Caco-2 (cell line): ENCODE measurements around the gene MGAT4A. TPM values are rescaled to one million over a fixed set of nuclear protein-coding genes. Genes with fewer than 3 reads are reported as not detected.

Experiments used
- BruUV-seq: library from RNA; stranded (reverse); fragments of 400-500 nt; replicated peaks from 2 replicates; lab custom pipeline; 2021; lab: Mats Ljungman, UMichigan
- CTCF ChIA-PET: fragments of 300-600 bp; sonication (Branson Sonifier 250); formaldehyde crosslinking; loops from one replicate; lab custom pipeline; 2022; ENCODE audit warnings: antibody characterized with exemption; lab: Charles Lee
- POLR2A ChIA-PET: fragments of 300-600 bp; sonication (Branson Sonifier 250); formaldehyde crosslinking; loops from one replicate; lab custom pipeline; 2022; ENCODE audit warnings: antibody characterized with exemption; lab: Charles Lee
- DNase-seq, 2 experiments: peaks; one replicate each; pipeline versions ENCODE4 v3.0.0 to v3.0.0-alpha.2; 2020 to 2022
- H3K27me3 ChIP-seq: replicated peaks from 2 replicates; pipeline ENCODE4 v1.6.0; 2011; ENCODE audit warnings: low read length; ENCODE audit not compliant: control insufficient read depth, insufficient read depth
- H3K36me3 ChIP-seq: 2 replicates; pipeline ENCODE4 v1.5.1; 2011; ENCODE audit warnings: low read length; ENCODE audit not compliant: control insufficient read depth, insufficient read depth
- H3K4me1 ChIP-seq: fragments of 250-450 bp; sonication (Bioruptor Pico); 2 replicates; pipeline ENCODE4 v1.5.1; 2020; ENCODE audit warnings: mild to moderate bottlenecking
- H3K4me3 ChIP-seq: 2 replicates; pipeline ENCODE4 v1.5.1; 2011; ENCODE audit warnings: low read depth, mild to moderate bottlenecking, control low read depth, low read length
- H3K9me3 ChIP-seq: fragments of 250-450 bp; sonication (Bioruptor Pico); 2 replicates; pipeline ENCODE4 v1.5.1; 2020; ENCODE audit warnings: mild to moderate bottlenecking, moderate library complexity
- H3K27ac Mint-ChIP-seq: one replicate; pipeline ENCODE4 v1.8.0; 2022; ENCODE audit warnings: mixed read lengths; ENCODE audit not compliant: unreplicated experiment
- H3K27me3 Mint-ChIP-seq: one replicate; pipeline ENCODE4 v1.8.0; 2022; ENCODE audit warnings: mixed read lengths; ENCODE audit not compliant: insufficient read depth, unreplicated experiment
- H3K36me3 Mint-ChIP-seq: one replicate; pipeline ENCODE4 v1.8.0; 2022; ENCODE audit warnings: mild to moderate bottlenecking, mixed read lengths; ENCODE audit not compliant: insufficient read depth, unreplicated experiment
- H3K4me1 Mint-ChIP-seq: one replicate; pipeline ENCODE4 v1.8.0; 2022; ENCODE audit warnings: low read depth, mixed read lengths; ENCODE audit not compliant: unreplicated experiment
- H3K4me3 Mint-ChIP-seq: one replicate; pipeline ENCODE4 v1.8.0; 2022; ENCODE audit warnings: mild to moderate bottlenecking, moderate library complexity, mixed read lengths; ENCODE audit not compliant: unreplicated experiment
- H3K9me3 Mint-ChIP-seq: one replicate; pipeline ENCODE4 v1.8.0; 2022; ENCODE audit warnings: mixed read lengths; ENCODE audit not compliant: unreplicated experiment
- intact Hi-C: fragments of 100-400 bp; cut with micrococcal nuclease; formaldehyde crosslinking; loops from one replicate; pipeline ENCODE4 v1.10.0; 2022; ENCODE audit not compliant: unreplicated experiment
- total RNA-seq: library from RNA; stranded (reverse); gene quantifications from 2 replicates; pipeline ENCODE4 v1.2.3, GENCODE V29; 2022
- TF ChIP-seq, protein P1 (sequence below), 2 experiments: fragments of 200-600 bp in 1 of 2; IDR thresholded peaks; 1 replicate in 1 of 2; 2 replicates in 1 of 2; pipeline versions ENCODE4 v1.5.1 to v1.8.0; 2011 to 2022; ENCODE audit warnings: antibody characterized with exemption in 1 of 2, control low read depth in 1 of 2, inconsistent platforms in 1 of 2, low read depth in 1 of 2, low read length in 1 of 2, mild to moderate bottlenecking in 1 of 2, moderate library complexity in 1 of 2; ENCODE audit not compliant: insufficient read depth in 1 of 2, severe bottlenecking in 1 of 2, unreplicated experiment in 1 of 2

MGAT4A gene
- total RNA-seq, 1 experiment from 2014 or later, result 63.7 TPM

- peaks cover 27% of the 10 kb centered on the region for H3K4me1 ChIP-seq
- no peaks in the 10 kb centered on the region for H3K9me3 ChIP-seq
- no peak for DNase-seq
- BruUV-seq, result no TSS peak
- no peaks in the 10 kb centered on the region for H3K36me3 ChIP-seq
- H3K4me1 Mint-ChIP-seq, result peaks cover 48% of the 10 kb centered on the region
- ChIA-PET CTCF (interaction anchor here (1.1 kb wide), 1 partner anchor 25 kb away, joined by 3 read pairs; no protein-coding TSS in a partner anchor), POLR2A (no interaction called here)
- no peaks in the 10 kb centered on the region for H3K9me3 Mint-ChIP-seq
- intact Hi-C loops, result no loop called here
- no peaks in the 10 kb centered on the region for H3K27me3 Mint-ChIP-seq
- TF ChIP-seq, protein P1, sequence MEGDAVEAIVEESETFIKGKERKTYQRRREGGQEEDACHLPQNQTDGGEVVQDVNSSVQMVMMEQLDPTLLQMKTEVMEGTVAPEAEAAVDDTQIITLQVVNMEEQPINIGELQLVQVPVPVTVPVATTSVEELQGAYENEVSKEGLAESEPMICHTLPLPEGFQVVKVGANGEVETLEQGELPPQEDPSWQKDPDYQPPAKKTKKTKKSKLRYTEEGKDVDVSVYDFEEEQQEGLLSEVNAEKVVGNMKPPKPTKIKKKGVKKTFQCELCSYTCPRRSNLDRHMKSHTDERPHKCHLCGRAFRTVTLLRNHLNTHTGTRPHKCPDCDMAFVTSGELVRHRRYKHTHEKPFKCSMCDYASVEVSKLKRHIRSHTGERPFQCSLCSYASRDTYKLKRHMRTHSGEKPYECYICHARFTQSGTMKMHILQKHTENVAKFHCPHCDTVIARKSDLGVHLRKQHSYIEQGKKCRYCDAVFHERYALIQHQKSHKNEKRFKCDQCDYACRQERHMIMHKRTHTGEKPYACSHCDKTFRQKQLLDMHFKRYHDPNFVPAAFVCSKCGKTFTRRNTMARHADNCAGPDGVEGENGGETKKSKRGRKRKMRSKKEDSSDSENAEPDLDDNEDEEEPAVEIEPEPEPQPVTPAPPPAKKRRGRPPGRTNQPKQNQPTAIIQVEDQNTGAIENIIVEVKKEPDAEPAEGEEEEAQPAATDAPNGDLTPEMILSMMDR (IDR thresholded peaks at IDR 0.05; ENCODE audit: insufficient read depth in 1 of 2, low read depth in 1 of 2, low read length in 1 of 2, severe bottlenecking in 1 of 2, unreplicated experiment in 1 of 2), result no peak
- H3K4me3 Mint-ChIP-seq, result no peak overlapping the region
- H3K4me3 ChIP-seq, result no peak overlapping the region
- no peaks in the 10 kb centered on the region for H3K27me3 ChIP-seq
- H3K36me3 Mint-ChIP-seq, result peaks cover 6% of the 10 kb centered on the region
- no peak overlapping the region for H3K27ac Mint-ChIP-seq
Measured at GRCh38 chr2:98771264-98771663, 40.3 kb upstream of the MGAT4A start.

GRCh38 chr2:98769784-98770183 lies 38.9 kb upstream of the MGAT4A start:
- Mint-ChIP-seq H3K9me3 (no peaks in the 10 kb centered on the region), H3K27me3 (no peaks in the 10 kb centered on the region), H3K36me3 (peaks cover 9% of the 10 kb centered on the region), H3K4me3 (peak overlapping the region; percentile 4), H3K4me1 (peaks cover 56% of the 10 kb centered on the region), H3K27ac (peak overlapping the region; percentile 26)
- Histone ChIP-seq H3K27me3 (no peaks in the 10 kb centered on the region), H3K4me3 (no peak overlapping the region), H3K36me3 (no peaks in the 10 kb centered on the region), H3K4me1 (peaks cover 40% of the 10 kb centered on the region), H3K9me3 (no peaks in the 10 kb centered on the region)
- intact Hi-C loops, result no loop called here
- no TSS peak for BruUV-seq
- no peak for DNase-seq
- POLR2A ChIA-PET, result no interaction called here
- TF ChIP-seq, protein P1 (IDR thresholded peaks at IDR 0.05; ENCODE audit: insufficient read depth in 1 of 2, low read depth in 1 of 2, low read length in 1 of 2, severe bottlenecking in 1 of 2, unreplicated experiment in 1 of 2), result no peak
- CTCF ChIA-PET, result no interaction called here

GRCh38 chr2:98769114-98769476 lies 38.2 kb upstream of the MGAT4A start:
- no TSS peak for BruUV-seq
- no peak overlapping the region for H3K4me3 ChIP-seq
- CTCF ChIA-PET, result no interaction called here
- DNase-seq, result no peak
- H3K36me3 Mint-ChIP-seq, result peaks cover 9% of the 10 kb centered on the region
- no peak overlapping the region for H3K27ac Mint-ChIP-seq
- TF ChIP-seq, protein P1 (IDR thresholded peaks at IDR 0.05; ENCODE audit: insufficient read depth in 1 of 2, low read depth in 1 of 2, low read length in 1 of 2, severe bottlenecking in 1 of 2, unreplicated experiment in 1 of 2), result no peak
- H3K27me3 Mint-ChIP-seq, result no peaks in the 10 kb centered on the region
- intact Hi-C loops, result no loop called here
- POLR2A ChIA-PET, result no interaction called here
- no peaks in the 10 kb centered on the region for H3K9me3 ChIP-seq
- H3K4me1 ChIP-seq, result peaks cover 47% of the 10 kb centered on the region
- H3K9me3 Mint-ChIP-seq, result no peaks in the 10 kb centered on the region
- H3K36me3 ChIP-seq, result no peaks in the 10 kb centered on the region
- H3K4me3 Mint-ChIP-seq, result no peak overlapping the region
- no peaks in the 10 kb centered on the region for H3K27me3 ChIP-seq
- peaks cover 56% of the 10 kb centered on the region for H3K4me1 Mint-ChIP-seq
